HEK293 (cell line): ENCODE measurements around the gene VPREB3.

ENCODE experiments used
- FEZF1 ChIP-seq: fragments of 450-650 bp; formaldehyde crosslinking; IDR thresholded peaks from 2 replicates; pipeline ENCODE4 v1.5.1; 2016; ENCODE audit warnings: missing biosample characterization, missing genetic modification characterization
- TCF7L2 ChIP-seq: IDR thresholded peaks from 2 replicates; pipeline ENCODE4 v1.6.1; 2011; ENCODE audit warnings: low read depth, mild to moderate bottlenecking, inconsistent platforms, low read length, moderate library complexity, borderline replicate concordance
- TRIM28 ChIP-seq: IDR thresholded peaks from 2 replicates; pipeline ENCODE4 v1.6.1; 2011; ENCODE audit warnings: low read length, control low read depth, borderline replicate concordance
- ZNF335 ChIP-seq: fragments of 450-650 bp; formaldehyde crosslinking; conservative IDR thresholded peaks from 2 replicates; pipeline ENCODE4 v1.5.1; 2016; ENCODE audit warnings: missing biosample characterization, missing genetic modification characterization
- ZNF391 ChIP-seq: fragments of 450-650 bp; formaldehyde crosslinking; IDR thresholded peaks from 2 replicates; pipeline ENCODE4 v1.5.1; 2016; ENCODE audit warnings: low read depth, missing biosample characterization, missing genetic modification characterization, borderline replicate concordance
- ZNF704 ChIP-seq: fragments of 450-650 bp; formaldehyde crosslinking; IDR thresholded peaks from 2 replicates; pipeline ENCODE4 v1.5.1; 2016; ENCODE audit warnings: missing biosample characterization, missing genetic modification characterization
- ZNF76 ChIP-seq: fragments of 450-650 bp; formaldehyde crosslinking; IDR thresholded peaks from 2 replicates; pipeline ENCODE4; 2016; ENCODE audit warnings: low read depth, missing biosample characterization, missing genetic modification characterization, borderline replicate concordance
- ZNF777 ChIP-seq: fragments of 450-650 bp; formaldehyde crosslinking; IDR thresholded peaks from 2 replicates; pipeline ENCODE4 v1.5.1; 2017; ENCODE audit warnings: missing biosample characterization, missing genetic modification characterization, borderline replicate concordance
- TF ChIP-seq, protein P1 (sequence below): fragments of 450-650 bp; formaldehyde crosslinking; IDR thresholded peaks from 2 replicates; pipeline ENCODE4 v1.5.1; 2016; ENCODE audit warnings: missing biosample characterization, missing genetic modification characterization
- TF ChIP-seq, protein P2 (sequence below): fragments of 450-650 bp; formaldehyde crosslinking; IDR thresholded peaks from 2 replicates; pipeline ENCODE4 v1.5.1; 2016; ENCODE audit warnings: missing biosample characterization, missing genetic modification characterization
- TF ChIP-seq, protein P3 (sequence below): fragments of 450-650 bp; formaldehyde crosslinking; IDR thresholded peaks from 2 replicates; pipeline ENCODE4 v1.5.1; 2017; ENCODE audit warnings: missing biosample characterization, missing genetic modification characterization
- TF ChIP-seq, protein P4 (sequence below): fragments of 450-650 bp; formaldehyde crosslinking; IDR thresholded peaks from 2 replicates; pipeline ENCODE4 v1.5.1; 2017; ENCODE audit warnings: missing biosample characterization, missing genetic modification characterization
- TF ChIP-seq, protein P5 (sequence below): fragments of 450-650 bp; formaldehyde crosslinking; IDR thresholded peaks from 2 replicates; pipeline ENCODE4 v1.5.1; 2016; ENCODE audit warnings: missing biosample characterization, missing genetic modification characterization, low read depth
- TF ChIP-seq, protein P6 (sequence below): fragments of 450-650 bp; formaldehyde crosslinking; IDR thresholded peaks from 2 replicates; pipeline ENCODE4 v1.5.1; 2016; ENCODE audit warnings: missing biosample characterization, missing genetic modification characterization, borderline replicate concordance

DNA sequence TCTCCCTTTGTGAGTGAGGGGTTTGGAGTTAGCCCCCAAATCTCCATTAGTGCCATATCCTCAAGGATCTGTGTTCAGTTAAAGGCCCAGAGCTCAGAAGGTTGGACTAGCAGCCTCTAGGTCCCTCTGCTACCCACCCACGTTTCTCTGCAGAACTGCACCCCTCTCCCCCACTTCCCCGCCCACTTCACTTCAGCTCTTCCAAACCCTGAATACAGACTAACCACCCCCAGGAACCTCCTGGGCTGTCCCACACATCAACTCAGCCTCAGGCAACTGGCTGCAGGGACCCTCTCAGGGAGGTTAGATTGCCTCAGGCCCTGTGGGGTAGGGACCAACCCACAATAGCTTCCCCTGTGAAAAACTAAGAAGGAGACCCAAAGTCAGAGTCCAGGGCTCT lies 840 bp downstream of the VPREB3 start:
- TF ChIP-seq ZNF777 (tag by site-specific recombination) (no peak), ZNF76 (no peak), TRIM28 (no peak), ZNF335 (tag by site-specific recombination) (no peak), ZNF704 (tag by site-specific recombination) (no peak), ZNF391 (no peak), FEZF1 (tag by site-specific recombination) (no peak), TCF7L2 (no peak)
- TF ChIP-seq, protein P1, sequence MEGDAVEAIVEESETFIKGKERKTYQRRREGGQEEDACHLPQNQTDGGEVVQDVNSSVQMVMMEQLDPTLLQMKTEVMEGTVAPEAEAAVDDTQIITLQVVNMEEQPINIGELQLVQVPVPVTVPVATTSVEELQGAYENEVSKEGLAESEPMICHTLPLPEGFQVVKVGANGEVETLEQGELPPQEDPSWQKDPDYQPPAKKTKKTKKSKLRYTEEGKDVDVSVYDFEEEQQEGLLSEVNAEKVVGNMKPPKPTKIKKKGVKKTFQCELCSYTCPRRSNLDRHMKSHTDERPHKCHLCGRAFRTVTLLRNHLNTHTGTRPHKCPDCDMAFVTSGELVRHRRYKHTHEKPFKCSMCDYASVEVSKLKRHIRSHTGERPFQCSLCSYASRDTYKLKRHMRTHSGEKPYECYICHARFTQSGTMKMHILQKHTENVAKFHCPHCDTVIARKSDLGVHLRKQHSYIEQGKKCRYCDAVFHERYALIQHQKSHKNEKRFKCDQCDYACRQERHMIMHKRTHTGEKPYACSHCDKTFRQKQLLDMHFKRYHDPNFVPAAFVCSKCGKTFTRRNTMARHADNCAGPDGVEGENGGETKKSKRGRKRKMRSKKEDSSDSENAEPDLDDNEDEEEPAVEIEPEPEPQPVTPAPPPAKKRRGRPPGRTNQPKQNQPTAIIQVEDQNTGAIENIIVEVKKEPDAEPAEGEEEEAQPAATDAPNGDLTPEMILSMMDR (tag by site-specific recombination): no peak
- TF ChIP-seq, protein P2, sequence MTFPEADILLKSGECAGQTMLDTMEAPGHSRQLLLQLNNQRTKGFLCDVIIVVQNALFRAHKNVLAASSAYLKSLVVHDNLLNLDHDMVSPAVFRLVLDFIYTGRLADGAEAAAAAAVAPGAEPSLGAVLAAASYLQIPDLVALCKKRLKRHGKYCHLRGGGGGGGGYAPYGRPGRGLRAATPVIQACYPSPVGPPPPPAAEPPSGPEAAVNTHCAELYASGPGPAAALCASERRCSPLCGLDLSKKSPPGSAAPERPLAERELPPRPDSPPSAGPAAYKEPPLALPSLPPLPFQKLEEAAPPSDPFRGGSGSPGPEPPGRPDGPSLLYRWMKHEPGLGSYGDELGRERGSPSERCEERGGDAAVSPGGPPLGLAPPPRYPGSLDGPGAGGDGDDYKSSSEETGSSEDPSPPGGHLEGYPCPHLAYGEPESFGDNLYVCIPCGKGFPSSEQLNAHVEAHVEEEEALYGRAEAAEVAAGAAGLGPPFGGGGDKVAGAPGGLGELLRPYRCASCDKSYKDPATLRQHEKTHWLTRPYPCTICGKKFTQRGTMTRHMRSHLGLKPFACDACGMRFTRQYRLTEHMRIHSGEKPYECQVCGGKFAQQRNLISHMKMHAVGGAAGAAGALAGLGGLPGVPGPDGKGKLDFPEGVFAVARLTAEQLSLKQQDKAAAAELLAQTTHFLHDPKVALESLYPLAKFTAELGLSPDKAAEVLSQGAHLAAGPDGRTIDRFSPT (tag by site-specific recombination): no peak
- TF ChIP-seq, protein P3, sequence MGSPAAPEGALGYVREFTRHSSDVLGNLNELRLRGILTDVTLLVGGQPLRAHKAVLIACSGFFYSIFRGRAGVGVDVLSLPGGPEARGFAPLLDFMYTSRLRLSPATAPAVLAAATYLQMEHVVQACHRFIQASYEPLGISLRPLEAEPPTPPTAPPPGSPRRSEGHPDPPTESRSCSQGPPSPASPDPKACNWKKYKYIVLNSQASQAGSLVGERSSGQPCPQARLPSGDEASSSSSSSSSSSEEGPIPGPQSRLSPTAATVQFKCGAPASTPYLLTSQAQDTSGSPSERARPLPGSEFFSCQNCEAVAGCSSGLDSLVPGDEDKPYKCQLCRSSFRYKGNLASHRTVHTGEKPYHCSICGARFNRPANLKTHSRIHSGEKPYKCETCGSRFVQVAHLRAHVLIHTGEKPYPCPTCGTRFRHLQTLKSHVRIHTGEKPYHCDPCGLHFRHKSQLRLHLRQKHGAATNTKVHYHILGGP: no peak
- TF ChIP-seq, protein P4, sequence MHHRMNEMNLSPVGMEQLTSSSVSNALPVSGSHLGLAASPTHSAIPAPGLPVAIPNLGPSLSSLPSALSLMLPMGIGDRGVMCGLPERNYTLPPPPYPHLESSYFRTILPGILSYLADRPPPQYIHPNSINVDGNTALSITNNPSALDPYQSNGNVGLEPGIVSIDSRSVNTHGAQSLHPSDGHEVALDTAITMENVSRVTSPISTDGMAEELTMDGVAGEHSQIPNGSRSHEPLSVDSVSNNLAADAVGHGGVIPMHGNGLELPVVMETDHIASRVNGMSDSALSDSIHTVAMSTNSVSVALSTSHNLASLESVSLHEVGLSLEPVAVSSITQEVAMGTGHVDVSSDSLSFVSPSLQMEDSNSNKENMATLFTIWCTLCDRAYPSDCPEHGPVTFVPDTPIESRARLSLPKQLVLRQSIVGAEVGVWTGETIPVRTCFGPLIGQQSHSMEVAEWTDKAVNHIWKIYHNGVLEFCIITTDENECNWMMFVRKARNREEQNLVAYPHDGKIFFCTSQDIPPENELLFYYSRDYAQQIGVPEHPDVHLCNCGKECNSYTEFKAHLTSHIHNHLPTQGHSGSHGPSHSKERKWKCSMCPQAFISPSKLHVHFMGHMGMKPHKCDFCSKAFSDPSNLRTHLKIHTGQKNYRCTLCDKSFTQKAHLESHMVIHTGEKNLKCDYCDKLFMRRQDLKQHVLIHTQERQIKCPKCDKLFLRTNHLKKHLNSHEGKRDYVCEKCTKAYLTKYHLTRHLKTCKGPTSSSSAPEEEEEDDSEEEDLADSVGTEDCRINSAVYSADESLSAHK (tag by site-specific recombination): no peak
- TF ChIP-seq, protein P5, sequence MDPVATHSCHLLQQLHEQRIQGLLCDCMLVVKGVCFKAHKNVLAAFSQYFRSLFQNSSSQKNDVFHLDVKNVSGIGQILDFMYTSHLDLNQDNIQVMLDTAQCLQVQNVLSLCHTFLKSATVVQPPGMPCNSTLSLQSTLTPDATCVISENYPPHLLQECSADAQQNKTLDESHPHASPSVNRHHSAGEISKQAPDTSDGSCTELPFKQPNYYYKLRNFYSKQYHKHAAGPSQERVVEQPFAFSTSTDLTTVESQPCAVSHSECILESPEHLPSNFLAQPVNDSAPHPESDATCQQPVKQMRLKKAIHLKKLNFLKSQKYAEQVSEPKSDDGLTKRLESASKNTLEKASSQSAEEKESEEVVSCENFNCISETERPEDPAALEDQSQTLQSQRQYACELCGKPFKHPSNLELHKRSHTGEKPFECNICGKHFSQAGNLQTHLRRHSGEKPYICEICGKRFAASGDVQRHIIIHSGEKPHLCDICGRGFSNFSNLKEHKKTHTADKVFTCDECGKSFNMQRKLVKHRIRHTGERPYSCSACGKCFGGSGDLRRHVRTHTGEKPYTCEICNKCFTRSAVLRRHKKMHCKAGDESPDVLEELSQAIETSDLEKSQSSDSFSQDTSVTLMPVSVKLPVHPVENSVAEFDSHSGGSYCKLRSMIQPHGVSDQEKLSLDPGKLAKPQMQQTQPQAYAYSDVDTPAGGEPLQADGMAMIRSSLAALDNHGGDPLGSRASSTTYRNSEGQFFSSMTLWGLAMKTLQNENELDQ (tag by site-specific recombination): no peak
- TF ChIP-seq, protein P6, sequence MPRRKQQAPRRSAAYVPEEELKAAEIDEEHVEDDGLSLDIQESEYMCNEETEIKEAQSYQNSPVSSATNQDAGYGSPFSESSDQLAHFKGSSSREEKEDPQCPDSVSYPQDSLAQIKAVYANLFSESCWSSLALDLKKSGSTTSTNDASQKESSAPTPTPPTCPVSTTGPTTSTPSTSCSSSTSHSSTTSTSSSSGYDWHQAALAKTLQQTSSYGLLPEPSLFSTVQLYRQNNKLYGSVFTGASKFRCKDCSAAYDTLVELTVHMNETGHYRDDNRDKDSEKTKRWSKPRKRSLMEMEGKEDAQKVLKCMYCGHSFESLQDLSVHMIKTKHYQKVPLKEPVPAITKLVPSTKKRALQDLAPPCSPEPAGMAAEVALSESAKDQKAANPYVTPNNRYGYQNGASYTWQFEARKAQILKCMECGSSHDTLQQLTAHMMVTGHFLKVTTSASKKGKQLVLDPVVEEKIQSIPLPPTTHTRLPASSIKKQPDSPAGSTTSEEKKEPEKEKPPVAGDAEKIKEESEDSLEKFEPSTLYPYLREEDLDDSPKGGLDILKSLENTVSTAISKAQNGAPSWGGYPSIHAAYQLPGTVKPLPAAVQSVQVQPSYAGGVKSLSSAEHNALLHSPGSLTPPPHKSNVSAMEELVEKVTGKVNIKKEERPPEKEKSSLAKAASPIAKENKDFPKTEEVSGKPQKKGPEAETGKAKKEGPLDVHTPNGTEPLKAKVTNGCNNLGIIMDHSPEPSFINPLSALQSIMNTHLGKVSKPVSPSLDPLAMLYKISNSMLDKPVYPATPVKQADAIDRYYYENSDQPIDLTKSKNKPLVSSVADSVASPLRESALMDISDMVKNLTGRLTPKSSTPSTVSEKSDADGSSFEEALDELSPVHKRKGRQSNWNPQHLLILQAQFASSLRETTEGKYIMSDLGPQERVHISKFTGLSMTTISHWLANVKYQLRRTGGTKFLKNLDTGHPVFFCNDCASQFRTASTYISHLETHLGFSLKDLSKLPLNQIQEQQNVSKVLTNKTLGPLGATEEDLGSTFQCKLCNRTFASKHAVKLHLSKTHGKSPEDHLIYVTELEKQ (tag by site-specific recombination): no peak
